HG03457 (cell line): Measurements from ENCODE around the gene SYNJ2BP.
"Not testable (repeated sequence)": the region's sequence is repeated elsewhere in the genome, so short reads cannot be mapped to it uniquely, and the experiment has no call there.

Experiments used
- ATAC-seq: cut with Tn5 transposase; IDR thresholded peaks from one replicate; pipeline ENCODE4 v1.9.1; 2021; ENCODE audit warnings: moderate number of reproducible peaks; ENCODE audit not compliant: unreplicated experiment

Gene SYNJ2BP

GRCh38 chr14:70416725-70417349 lies at the start of gene SYNJ2BP:
SYNJ2BP (minus strand) TSS chr14:70417090; CDS start chr14:70416963, 127 bp downstream.
- ATAC-seq, result no peak

GRCh38 chr14:70454731-70455130 lies 37.8 kb upstream of the SYNJ2BP start:
- ATAC-seq, result no peak

GRCh38 chr14:70451874-70452273 lies 35.0 kb upstream of the SYNJ2BP start, which contains the start of gene ADAM21:
ADAM21 (plus strand) TSS chr14:70452174; CDS start chr14:70457500, 5,326 bp downstream.
- ATAC-seq, result no peak

- ATAC-seq, result no peak
Measured at GRCh38 chr14:70448633-70449340, 31.9 kb upstream of the SYNJ2BP start.

GRCh38 chr14:70442750-70443149 lies 25.9 kb upstream of the SYNJ2BP start:
- ATAC-seq, result no peak

GRCh38 chr14:70441641-70442040 lies 24.8 kb upstream of the SYNJ2BP start:
- ATAC-seq, result no peak

- no peak for ATAC-seq
Measured at GRCh38 chr14:70436867-70437266, 20.0 kb upstream of the SYNJ2BP start.

- not testable (repeated sequence) for ATAC-seq
Measured at GRCh38 chr14:70426555-70426954, 9.7 kb upstream of the SYNJ2BP start.

- ATAC-seq, result no peak
Measured at GRCh38 chr14:70425354-70425753, 8.5 kb upstream of the SYNJ2BP start.

GRCh38 chr14:70422538-70422937 lies 5.6 kb upstream of the SYNJ2BP start:
- ATAC-seq, result no peak

- not testable (repeated sequence) for ATAC-seq
Measured at GRCh38 chr14:70419270-70419931, 2.5 kb upstream of the SYNJ2BP start.

- no peak for ATAC-seq
Measured at GRCh38 chr14:70416338-70416724, 559 bp downstream of the SYNJ2BP start.

- no peak for ATAC-seq
Measured at GRCh38 chr14:70415788-70416187, 1.1 kb downstream of the SYNJ2BP start.

- no peak for ATAC-seq
Measured at GRCh38 chr14:70407621-70408020, 9.3 kb downstream of the SYNJ2BP start.

GRCh38 chr14:70406216-70406615 lies 10.7 kb downstream of the SYNJ2BP start:
- ATAC-seq, result not testable (repeated sequence)

GRCh38 chr14:70403335-70403734 lies 13.6 kb downstream of the SYNJ2BP start:
- not testable (repeated sequence) for ATAC-seq

GRCh38 chr14:70401643-70402042 lies 15.2 kb downstream of the SYNJ2BP start:
- ATAC-seq, result no peak

GRCh38 chr14:70398706-70399431 lies 18.0 kb downstream of the SYNJ2BP start:
- no peak for ATAC-seq

- no peak for ATAC-seq
Measured at GRCh38 chr14:70398280-70398679, 18.6 kb downstream of the SYNJ2BP start.

- ATAC-seq, result no peak
Measured at GRCh38 chr14:70397746-70398145, 19.1 kb downstream of the SYNJ2BP start.

GRCh38 chr14:70394674-70395306 lies 22.1 kb downstream of the SYNJ2BP start:
- ATAC-seq, result no peak
